ENCODE data around the gene APOH.

- no peak for TF ChIP-seq CTCF (IDR thresholded peaks at IDR 0.05)
- no peak for TF ChIP-seq POLR2A (IDR thresholded peaks at IDR 0.05)
Observed at GRCh38 chr17:66177048-66177447, 52.2 kb downstream of the APOH start.
